K562 treated with DMSO at 1 percent for 4 hours (cell line): ENCODE results near the gene SEC14L3. TPM values are rescaled to one million over a fixed set of nuclear protein-coding genes. Genes with fewer than 3 reads are reported as not detected.

Experiments used
- total RNA-seq: library from RNA; unstranded; fragments of 300-600 nt; gene quantifications from 2 replicates; pipeline ENCODE4 v1.2.3, GENCODE V29; 2022; ENCODE audit not compliant: insufficient read depth

The SEC14L3 gene
- total RNA-seq, result not detected in 2 replicates

GRCh38 chr22:30471616-30472318 is at the start of gene SEC14L3:
TSS of gene SEC14L3 (minus strand) at chr22:30472017. CDS start at chr22:30471958, 59 bp downstream.

GRCh38 chr22:30425616-30426387 is 46.0 kb downstream of the SEC14L3 start, which contains the start of gene MTFP1:
TSS of gene MTFP1 (plus strand) at chr22:30425768. CDS start at chr22:30425880, 112 bp downstream.

Other genes with a start within 250 kb of the SEC14L3 start
- gene LIF, start 225.3 kb downstream of the SEC14L3 start, total RNA-seq, result not detected in 2 replicates
- not detected in 2 replicates for gene OSM, start 205.2 kb downstream of the SEC14L3 start, total RNA-seq
- 1.7 TPM in 1 of 2 replicates, not detected in the other for gene CASTOR1, start 182.5 kb downstream of the SEC14L3 start, total RNA-seq
- gene TBC1D10A, start 145.1 kb downstream of the SEC14L3 start, total RNA-seq, result 13.3 and 13.4 TPM in 2 replicates
- gene SF3A1, start 115.1 kb downstream of the SEC14L3 start, total RNA-seq, result 48.0 and 54.1 TPM in 2 replicates
- gene CCDC157, start 115.0 kb downstream of the SEC14L3 start, total RNA-seq, result 3.6 and 4.1 TPM in 2 replicates
- gene RNF215, start 84.6 kb downstream of the SEC14L3 start, total RNA-seq, result 2.5 and 5.4 TPM in 2 replicates
- 0.21 TPM in 1 of 2 replicates, not detected in the other for gene SEC14L2, start 75.0 kb downstream of the SEC14L3 start, total RNA-seq
- gene MTFP1, start 46.2 kb downstream of the SEC14L3 start, total RNA-seq, result 30.3 and 32.4 TPM in 2 replicates
- gene SEC14L4, start 33.7 kb upstream of the SEC14L3 start, total RNA-seq, result not detected in 2 replicates
- 0.22 and 0.35 TPM in 2 replicates for gene SEC14L6, start 74.7 kb upstream of the SEC14L3 start, total RNA-seq
- gene GAL3ST1, start 102.6 kb upstream of the SEC14L3 start, total RNA-seq, result 4.2 and 6.0 TPM in 2 replicates
- gene PES1, start 119.9 kb upstream of the SEC14L3 start, total RNA-seq, result 37.5 and 40.5 TPM in 2 replicates
- gene TCN2, start 135.2 kb upstream of the SEC14L3 start, total RNA-seq, result 4.8 and 4.9 TPM in 2 replicates
- gene SLC35E4, start 163.8 kb upstream of the SEC14L3 start, total RNA-seq, result 2.2 and 3.1 TPM in 2 replicates
- 1.5 and 1.9 TPM in 2 replicates for gene DUSP18, start 195.9 kb upstream of the SEC14L3 start, total RNA-seq
- gene OSBP2, start 222.9 kb upstream of the SEC14L3 start, total RNA-seq, result 15.2 and 16.8 TPM in 2 replicates